GM23338 (cell line): ENCODE measurements around the gene RIF1. TPM values are rescaled to one million over a fixed set of nuclear protein-coding genes. Genes with fewer than 3 reads are reported as not detected.

Source experiments
- ATAC-seq: fragments of 200-7000 bp; cut with Tn5 transposase; 3 replicates; pipeline ENCODE4 v1.9.1; 2020
- DNase-seq: peaks from one replicate; pipeline ENCODE4 v3.0.0-alpha.2; 2015; ENCODE audit warnings: low spot score
- H2AFZ ChIP-seq: fragments of 200-600 bp; sonication (generic); 2 replicates; pipeline ENCODE4 v1.8.0; 2016; ENCODE audit warnings: antibody characterized with exemption, mild to moderate bottlenecking, moderate library complexity
- H3F3A ChIP-seq: fragments of 200-600 bp; sonication (generic); replicated peaks from 2 replicates; pipeline ENCODE4 v1.8.0; 2017; ENCODE audit warnings: antibody characterized with exemption, mixed run types, low read depth
- H3K27ac ChIP-seq: fragments of 200-600 bp; sonication (generic); 2 replicates; pipeline ENCODE4 v1.6.1; 2016; ENCODE audit warnings: low read depth
- H3K27me3 ChIP-seq: fragments of 200-600 bp; sonication (generic); 2 replicates; pipeline ENCODE4 v1.8.0; 2016; ENCODE audit warnings: mild to moderate bottlenecking, mixed run types, moderate library complexity; ENCODE audit not compliant: insufficient read depth
- H3K36me3 ChIP-seq: fragments of 200-600 bp; sonication (generic); 2 replicates; pipeline ENCODE4 v1.8.0; 2016; ENCODE audit warnings: mild to moderate bottlenecking; ENCODE audit not compliant: insufficient read depth
- H3K4me1 ChIP-seq: fragments of 200-600 bp; sonication (generic); 2 replicates; pipeline ENCODE4 v1.8.0; 2016; ENCODE audit warnings: mild to moderate bottlenecking, moderate library complexity; ENCODE audit not compliant: insufficient read depth
- H3K4me2 ChIP-seq: fragments of 200-600 bp; sonication (generic); 2 replicates; pipeline ENCODE4 v1.7.1; 2017; ENCODE audit warnings: mixed run types
- H3K4me3 ChIP-seq: fragments of 200-600 bp; sonication (generic); 2 replicates; pipeline ENCODE4 v1.6.1; 2016; ENCODE audit warnings: mixed run types
- H3K79me2 ChIP-seq: fragments of 200-600 bp; sonication (generic); replicated peaks from 2 replicates; pipeline ENCODE4 v1.8.0; 2017; ENCODE audit warnings: mild to moderate bottlenecking; ENCODE audit not compliant: insufficient read depth
- H3K9me2 ChIP-seq: fragments of 200-600 bp; sonication (generic); 2 replicates; pipeline ENCODE4 v1.8.0; 2017; ENCODE audit not compliant: insufficient read depth
- H4K20me1 ChIP-seq: fragments of 200-600 bp; sonication (generic); replicated peaks from 2 replicates; pipeline ENCODE4 v1.8.0; 2017; ENCODE audit warnings: mild to moderate bottlenecking; ENCODE audit not compliant: insufficient read depth
- H3K27ac Mint-ChIP-seq: 2 replicates; pipeline ENCODE4 v1.8.0; 2020; ENCODE audit warnings: inconsistent platforms, mild to moderate bottlenecking, moderate library complexity, mixed read lengths
- H3K27me3 Mint-ChIP-seq: 3 replicates; pipeline ENCODE4 v1.8.0; 2022; ENCODE audit warnings: low read depth, mild to moderate bottlenecking, moderate library complexity, mixed read lengths, inconsistent platforms; ENCODE audit not compliant: insufficient read depth, poor library complexity
- H3K36me3 Mint-ChIP-seq: 3 replicates; pipeline ENCODE4 v1.8.0; 2021; ENCODE audit warnings: low read depth, mild to moderate bottlenecking, inconsistent platforms, moderate library complexity, mixed read lengths
- H3K4me1 Mint-ChIP-seq: 3 replicates; pipeline ENCODE4 v1.8.0; 2020; ENCODE audit warnings: mild to moderate bottlenecking, inconsistent platforms, mixed read lengths
- H3K4me3 Mint-ChIP-seq: 3 replicates; pipeline ENCODE4 v1.8.0; 2021; ENCODE audit warnings: moderate library complexity, mild to moderate bottlenecking, inconsistent platforms, mixed read lengths
- H3K9me3 Mint-ChIP-seq: 3 replicates; pipeline ENCODE4 v1.8.0; 2020; ENCODE audit warnings: moderate library complexity, mild to moderate bottlenecking, inconsistent platforms, mixed read lengths
- CREB1 ChIP-seq: fragments of 250-450 bp; sonication (Bioruptor Pico); IDR thresholded peaks from 2 replicates; pipeline ENCODE4 v1.5.0; 2020; ENCODE audit warnings: low read depth, mild to moderate bottlenecking, moderate library complexity
- CTCF ChIP-seq, 2 experiments: fragments of 200-600 bp in 1 of 2; sonication (generic) in 1 of 2; conservative IDR thresholded peaks; 2 replicates each; pipeline versions ENCODE4 v1.5.1 to v1.6.1; 2016 to 2017; ENCODE audit warnings: antibody characterized with exemption in 2 of 2, low read depth in 2 of 2, mild to moderate bottlenecking in 2 of 2, moderate library complexity in 1 of 2
- ETS1 ChIP-seq: IDR thresholded peaks from 2 replicates; pipeline ENCODE4 v1.6.1; 2016; ENCODE audit warnings: antibody characterized with exemption
- EZH2 ChIP-seq: fragments of 200-600 bp; sonication (generic); IDR thresholded peaks from one replicate; pipeline ENCODE4 v1.8.0; 2017; ENCODE audit warnings: antibody characterized with exemption, mild to moderate bottlenecking, low read depth; ENCODE audit not compliant: unreplicated experiment
- EZH2phosphoT487 ChIP-seq: fragments of 200-600 bp; sonication (generic); IDR thresholded peaks from one replicate; pipeline ENCODE4 v1.8.1; 2018; ENCODE audit warnings: antibody characterized with exemption; ENCODE audit not compliant: unreplicated experiment
- JUNB ChIP-seq: IDR thresholded peaks from one replicate; pipeline ENCODE4 v1.6.1; 2016; ENCODE audit warnings: antibody characterized with exemption; ENCODE audit not compliant: unreplicated experiment
- NANOG ChIP-seq: IDR thresholded peaks from 2 replicates; pipeline ENCODE4 v1.6.1; 2016; ENCODE audit warnings: antibody characterized with exemption, borderline replicate concordance
- POLR2AphosphoS5 ChIP-seq: IDR thresholded peaks from 2 replicates; pipeline ENCODE4 v1.6.1; 2016; ENCODE audit warnings: antibody characterized with exemption, low read depth
- REST ChIP-seq: IDR thresholded peaks from one replicate; pipeline ENCODE4 v1.6.1; 2018; ENCODE audit warnings: antibody characterized with exemption; ENCODE audit not compliant: unreplicated experiment
- STAT1 ChIP-seq: IDR thresholded peaks from one replicate; pipeline ENCODE4 v1.6.1; 2016; ENCODE audit warnings: antibody characterized with exemption; ENCODE audit not compliant: unreplicated experiment
- ZNF114 ChIP-seq: fragments of 250-450 bp; sonication (Bioruptor Pico); IDR thresholded peaks from 2 replicates; pipeline ENCODE4 v1.5.0; 2020; ENCODE audit warnings: mild to moderate bottlenecking, moderate library complexity
- ZNF331 ChIP-seq: fragments of 250-450 bp; sonication (Bioruptor Pico); IDR thresholded peaks from 2 replicates; pipeline ENCODE4 v1.5.0; 2020; ENCODE audit warnings: low read depth, mild to moderate bottlenecking, moderate library complexity
- ZNF462 ChIP-seq: fragments of 250-450 bp; sonication (Bioruptor Pico); IDR thresholded peaks from 2 replicates; pipeline ENCODE4 v1.5.0; 2020; ENCODE audit warnings: mild to moderate bottlenecking, moderate library complexity
- polyA plus RNA-seq: library from polyadenylated mRNA; unstranded; fragments of >200 nt; fragmentation: Nextera tagmentation; extraction: Ambion mirVana; gene quantifications from 2 replicates; pipeline ENCODE4 v1.2.1, GENCODE V29; 2016
- total RNA-seq: library from RNA; depleted of rRNA; stranded (reverse); fragments of >200 nt; shearing (Covaris generic); gene quantifications from 2 replicates; pipeline ENCODE4 v1.2.3, GENCODE V29; 2014

Gene RIF1
- total and polyA plus RNA-seq, 2 experiments from 2014 or later = 68.5 to 134 TPM

GRCh38 chr2:151367571-151367970, 42.1 kb upstream of the RIF1 start (continued):
- TF ChIP-seq CREB1 (CRISPR knock-in tag) = no peak

- no peak overlapping the region for H3K4me3 Mint-ChIP-seq
- Histone ChIP-seq H3K4me2 (0 out of 2 replicates have a peak overlapping the region, but pooled peaks have one; percentile 11), H3K9me2 (no peaks in the 10 kb centered on the region), H3K79me2 (no peaks in the 10 kb centered on the region), H3F3A (no peaks in the 10 kb centered on the region), H3K27ac (no peak overlapping the region), H3K4me3 (no peak overlapping the region), H2AFZ (no peak overlapping the region), H4K20me1 (no peaks in the 10 kb centered on the region), H3K27me3 (no peaks in the 10 kb centered on the region), H3K4me1 (peaks cover 11% of the 10 kb centered on the region), H3K36me3 (no peaks in the 10 kb centered on the region)
- ATAC-seq (no peak), DNase-seq (no peak)
- no peak overlapping the region for H3K27ac Mint-ChIP-seq
- H3K4me1 Mint-ChIP-seq = peaks cover 9% of the 10 kb centered on the region
- no peaks in the 10 kb centered on the region; the same call in 2 of the 3 replicates for H3K36me3 Mint-ChIP-seq
- TF ChIP-seq POLR2AphosphoS5 (no peak), CTCF (conservative IDR thresholded peaks at IDR 0.05; ENCODE audit: low read depth in 2 of 2) (no peak), ZNF114 (CRISPR knock-in tag) (no peak), EZH2 (no peak), ZNF462 (CRISPR knock-in tag) (no peak), EZH2phosphoT487 (no peak), NANOG (no peak), STAT1 (no peak), REST (no peak), ETS1 (no peak), CREB1 (CRISPR knock-in tag) (no peak), ZNF331 (no peak), JUNB (no peak)
- H3K27me3 Mint-ChIP-seq = peaks cover 2% of the 10 kb centered on the region
- 0 out of 3 replicates have a peak, but pooled peaks cover 3% of the 10 kb centered on the region for H3K9me3 Mint-ChIP-seq
Measured at GRCh38 chr2:151374436-151374835, 35.3 kb upstream of the RIF1 start.
